CD4-positive, alpha-beta T cell treated with Interleukin-15 for 4 hours (primary cell): Measurements from ENCODE around the gene MS4A8.
"Not testable (repeated sequence)": the region's sequence is repeated elsewhere in the genome, so short reads cannot be mapped to it uniquely, and the experiment has no call there.

Experiments used
- DNase-seq: peaks from one replicate; pipeline ENCODE4 v3.0.0-alpha.2; 2020; ENCODE audit warnings: low spot score

MS4A8 gene

DNA sequence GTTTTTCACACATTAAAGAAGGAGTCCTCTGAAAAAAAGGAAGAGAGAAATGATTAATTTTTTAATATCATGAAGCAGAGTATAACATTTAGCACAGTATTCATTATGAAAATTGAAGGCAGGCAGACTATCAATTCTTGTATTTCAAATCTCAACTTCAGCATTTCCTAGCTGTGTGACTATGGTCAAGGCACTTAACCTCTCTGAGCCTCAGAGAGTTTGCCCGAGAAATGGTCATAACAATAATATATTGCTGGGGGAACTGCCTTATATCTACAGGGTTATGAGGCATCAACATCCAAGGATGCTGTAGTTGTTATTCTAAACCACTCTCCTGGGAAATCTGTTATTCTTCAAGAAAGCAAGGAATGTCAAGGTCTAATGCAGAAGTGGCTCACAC lies 26.2 kb downstream of the MS4A8 start:
- DNase-seq = no peak

- DNase-seq = no peak
Measured at GRCh38 chr11:60731586-60731985, 32.2 kb downstream of the MS4A8 start.

DNA sequence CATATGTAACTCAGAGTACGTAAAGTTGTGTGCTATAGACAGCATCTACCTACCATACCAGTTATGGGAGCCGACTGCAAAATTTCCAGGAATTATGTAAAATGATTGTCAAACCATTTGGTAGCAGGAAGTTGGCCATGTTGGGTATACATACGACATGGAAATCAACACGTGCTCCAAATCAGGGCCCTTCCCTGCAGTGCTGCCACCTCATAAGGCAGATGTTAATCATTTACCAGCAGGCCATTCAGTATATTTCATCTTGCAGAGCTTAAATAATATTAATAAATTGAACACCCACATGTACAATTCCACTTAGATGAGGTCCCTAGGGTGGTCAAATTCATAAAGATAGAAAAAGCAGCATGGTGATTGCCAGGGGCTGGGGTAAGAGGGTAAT lies 34.9 kb downstream of the MS4A8 start:
- DNase-seq = no peak

GRCh38 chr11:60739114-60739513 lies 39.7 kb downstream of the MS4A8 start:
- no peak for DNase-seq

DNA sequence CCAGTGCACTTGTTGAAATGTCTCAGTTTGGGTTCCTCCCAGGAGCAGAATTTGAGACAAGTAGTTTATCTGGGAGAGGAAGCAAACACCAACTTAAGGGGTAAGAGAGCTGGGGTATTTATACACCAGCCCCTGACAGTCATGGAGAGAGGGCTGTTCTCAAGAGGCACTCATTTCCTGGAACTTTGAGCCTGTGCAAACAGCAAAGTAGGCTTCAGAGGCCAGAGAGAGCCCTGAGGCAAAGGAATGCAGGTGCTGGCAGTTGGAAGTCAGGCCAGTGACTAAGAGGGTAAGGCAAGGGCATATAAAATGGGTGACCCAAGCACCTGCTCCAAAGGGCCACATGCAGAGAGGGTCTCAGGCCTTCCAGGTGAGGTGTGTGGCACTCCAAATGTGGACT lies 41.2 kb downstream of the MS4A8 start:
- DNase-seq = no peak

DNA sequence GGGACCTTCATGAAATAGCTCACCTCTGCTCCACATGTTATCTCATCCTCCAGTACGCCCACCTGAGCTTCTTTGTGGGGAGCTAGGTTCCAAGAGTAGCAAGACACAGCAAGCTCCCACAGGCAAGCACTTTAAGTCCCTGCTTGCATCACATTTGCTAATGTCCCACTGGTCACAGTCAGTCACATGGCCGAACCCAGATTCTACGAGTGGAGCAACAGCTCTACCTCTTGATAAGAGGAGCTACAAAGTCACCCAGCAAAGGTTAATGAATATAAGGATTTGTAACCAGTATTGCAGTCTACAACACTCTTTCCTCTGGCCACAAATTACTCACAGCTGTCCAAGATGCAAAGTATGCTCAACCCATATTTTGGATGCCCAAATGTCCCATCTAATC lies 42.0 kb downstream of the MS4A8 start:
- no peak for DNase-seq

DNA sequence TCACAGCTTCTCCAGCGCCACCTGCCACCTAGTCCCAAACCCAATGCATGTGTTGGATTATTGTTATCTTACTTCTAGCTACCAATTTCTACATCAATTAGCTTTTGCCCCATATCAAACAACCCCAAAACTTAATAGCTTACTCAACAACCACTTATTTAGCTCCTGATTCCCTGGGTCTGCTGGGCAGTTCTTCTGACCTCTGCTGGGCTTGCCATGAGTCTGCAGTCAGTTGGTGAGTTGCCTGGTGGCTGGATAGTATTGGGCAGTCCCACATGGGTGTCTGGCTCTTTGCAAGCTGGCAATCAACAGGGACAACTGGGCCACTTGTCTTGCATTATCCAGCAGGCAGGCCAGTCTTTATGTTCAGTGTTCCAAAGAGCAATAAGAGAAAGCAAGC lies 43.6 kb downstream of the MS4A8 start:
- DNase-seq = no peak

GRCh38 chr11:60744114-60744513 lies 44.7 kb downstream of the MS4A8 start:
- no peak for DNase-seq

DNA sequence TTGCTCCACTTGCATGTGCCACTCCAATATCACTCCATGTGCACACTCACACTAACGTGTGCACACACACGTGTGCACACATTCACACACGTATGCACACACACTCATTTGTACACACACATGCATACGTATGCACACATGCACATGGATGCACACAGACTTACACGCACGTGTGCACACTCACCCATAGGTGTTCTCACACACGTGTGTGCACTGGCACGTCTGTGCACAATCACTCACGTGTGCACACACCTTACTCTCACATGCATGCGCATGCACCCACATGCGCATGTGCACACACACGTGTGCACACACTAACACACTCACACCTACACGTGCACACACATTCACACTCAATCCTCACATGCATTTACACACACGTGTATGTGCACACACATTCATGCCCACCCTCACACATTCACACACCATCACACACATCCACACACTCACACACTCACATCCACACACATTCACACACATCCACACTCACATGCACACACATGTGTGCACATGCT lies 48.0 kb downstream of the MS4A8 start:
- no peak for DNase-seq

DNA sequence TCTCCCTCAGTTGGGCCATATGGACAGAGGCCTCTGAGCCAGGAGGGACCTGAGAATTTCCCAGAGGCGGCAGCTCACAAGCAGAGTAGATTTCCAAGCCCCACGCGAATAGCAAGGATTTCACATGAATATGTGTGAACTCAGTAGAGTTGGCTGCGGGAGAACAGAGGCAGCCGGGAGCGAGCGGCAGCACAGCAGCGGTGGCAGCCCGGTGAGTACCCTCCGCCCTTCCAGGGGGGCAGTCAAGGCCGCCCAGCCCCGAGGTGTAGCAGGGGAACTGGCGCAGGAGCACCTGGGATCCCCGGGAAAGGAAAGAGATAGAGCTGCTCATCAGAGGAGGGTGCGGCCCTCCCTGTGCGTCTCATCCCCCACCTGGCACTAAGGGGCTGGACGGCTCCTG lies 48.8 kb downstream of the MS4A8 start:
- DNase-seq = no peak

GRCh38 chr11:60748821-60749220 lies 49.4 kb downstream of the MS4A8 start:
- DNase-seq = no peak

- DNase-seq = no peak
Measured at GRCh38 chr11:60750911-60751310, 51.5 kb downstream of the MS4A8 start.

GRCh38 chr11:60753309-60753708 lies 53.9 kb downstream of the MS4A8 start:
- no peak for DNase-seq

DNA sequence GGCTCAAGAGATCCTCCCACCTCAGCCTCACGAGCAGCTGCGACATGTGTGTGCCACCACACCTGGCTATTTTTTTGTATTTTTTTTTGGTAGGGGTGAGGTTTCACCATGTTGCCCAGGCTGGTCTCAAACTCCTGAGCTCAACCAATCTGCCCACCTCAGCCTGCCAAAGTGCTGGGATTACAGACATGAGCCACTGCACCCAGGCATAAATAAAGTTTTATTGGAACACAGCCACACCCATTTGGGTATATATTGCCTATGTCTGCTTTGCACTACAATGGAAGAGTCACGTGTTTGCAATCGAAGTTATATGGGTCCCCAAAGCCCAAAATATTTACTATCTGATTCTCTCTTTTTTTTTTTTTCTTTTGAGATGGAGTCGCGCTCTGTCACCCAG lies 55.5 kb downstream of the MS4A8 start:
- no peak for DNase-seq

DNA sequence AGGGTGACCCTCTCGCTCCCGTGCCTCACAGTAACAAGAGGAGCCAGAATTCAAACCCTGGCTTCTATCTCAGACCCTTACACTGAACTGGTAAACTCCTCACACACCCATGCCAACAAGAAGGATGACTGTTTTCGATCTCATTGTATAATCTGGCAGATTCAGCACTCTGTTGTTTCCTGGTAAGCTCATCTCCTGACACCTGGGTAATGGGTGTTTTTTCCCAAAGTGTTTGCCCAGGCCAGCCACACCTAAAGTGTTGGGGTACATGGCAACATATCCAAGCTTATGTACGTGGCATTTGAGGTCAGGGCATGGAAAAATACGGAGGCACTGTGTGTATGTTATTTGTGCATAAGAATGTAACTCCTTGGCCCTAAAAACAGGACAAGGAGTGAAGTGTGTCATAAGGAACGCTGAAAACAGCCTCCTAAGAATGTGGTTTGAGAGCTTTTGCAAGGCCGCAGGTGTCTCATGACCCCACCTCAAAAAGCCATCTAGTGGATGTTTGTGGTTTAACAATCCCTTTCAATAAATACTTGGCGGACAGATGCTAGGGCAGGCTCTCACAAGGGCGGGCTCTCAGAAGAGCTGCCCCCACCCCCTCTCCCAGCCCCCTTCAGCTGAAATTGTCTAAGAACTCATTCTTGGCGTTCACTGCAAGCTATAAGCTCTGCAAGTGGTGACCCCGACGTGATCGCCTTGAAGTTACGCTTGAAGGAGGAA lies 57.1 kb downstream of the MS4A8 start, which contains the start of gene MS4A15:
Gene MS4A15, plus strand, starts transcription at position 561 of the 726 bp plus-strand sequence. CDS start 6,867 bp downstream, outside the sequence.
- DNase-seq = no peak

- no peak for DNase-seq
Measured at GRCh38 chr11:60757231-60757800, 57.9 kb downstream of the MS4A8 start.

DNA sequence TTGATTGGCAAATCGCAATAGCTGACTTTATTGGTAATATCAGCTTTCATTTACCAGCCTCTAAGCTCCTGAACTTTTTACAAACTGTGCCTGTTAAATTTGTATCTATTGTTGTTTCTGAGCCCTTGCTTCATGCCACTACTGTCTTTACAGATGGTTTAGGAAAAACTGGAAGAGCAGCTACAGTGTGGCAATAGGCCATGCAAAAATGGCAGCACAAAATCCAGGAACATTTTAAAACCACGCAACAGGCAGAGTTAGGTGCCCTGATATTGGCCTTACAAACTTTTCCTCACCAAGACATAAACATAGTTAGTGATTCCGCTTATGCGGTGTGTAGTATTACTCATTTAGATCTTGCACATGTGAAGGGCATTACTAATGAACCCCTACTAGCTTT lies 59.3 kb downstream of the MS4A8 start:
- not testable (repeated sequence) for DNase-seq

DNA sequence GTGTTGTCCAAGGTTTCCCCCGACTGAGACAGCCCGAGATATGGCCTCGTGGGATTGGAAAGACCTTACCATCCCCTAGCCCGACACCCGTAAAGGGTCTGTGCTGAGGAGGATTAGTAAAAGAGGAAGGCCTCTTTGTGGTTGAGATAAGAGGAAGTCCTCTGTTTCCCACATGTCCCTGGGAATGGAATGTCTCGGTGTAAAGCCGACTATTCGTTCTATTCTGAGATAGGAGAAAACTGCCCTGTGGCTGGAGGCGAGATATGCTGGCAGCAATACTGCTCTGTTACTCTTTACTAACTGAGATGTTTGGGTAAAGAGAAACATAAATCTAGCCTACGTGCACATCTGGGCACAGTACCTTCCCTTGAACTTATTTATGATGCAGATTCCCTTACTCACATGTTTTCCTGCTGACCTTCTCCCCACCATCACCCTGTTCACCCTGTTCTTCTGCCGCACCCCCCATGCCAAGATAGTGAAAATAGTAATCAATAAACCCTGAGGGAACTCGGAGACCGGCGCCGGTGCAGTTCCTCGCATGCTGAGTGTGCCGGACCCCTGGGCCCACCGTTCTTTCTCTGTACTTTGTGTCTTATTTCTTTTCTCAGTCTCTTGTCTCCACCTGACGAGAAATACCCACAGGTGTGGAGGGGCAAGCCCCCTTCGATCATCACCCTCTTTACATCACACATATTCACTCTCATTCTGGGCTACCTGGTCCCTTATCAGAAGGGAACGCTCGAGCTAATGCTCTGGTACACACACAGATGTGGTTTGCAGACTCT lies 60.2 kb downstream of the MS4A8 start:
- not testable (repeated sequence) for DNase-seq

- DNase-seq = no peak
Measured at GRCh38 chr11:60761436-60762190, 62.2 kb downstream of the MS4A8 start.

GRCh38 chr11:60762851-60763691 lies 63.7 kb downstream of the MS4A8 start:
- DNase-seq = no peak

GRCh38 chr11:60763692-60764369 lies 64.4 kb downstream of the MS4A8 start:
- DNase-seq = no peak
